ENCODE results near the gene FOXC1. TPM values are rescaled to one million over a fixed set of nuclear protein-coding genes. Genes with fewer than 3 reads are reported as not detected.

The FOXC1 gene
- total RNA-seq, 4 donors from 2014 or later = 36.0 to 53.7 (median 50.2) TPM

DNA sequence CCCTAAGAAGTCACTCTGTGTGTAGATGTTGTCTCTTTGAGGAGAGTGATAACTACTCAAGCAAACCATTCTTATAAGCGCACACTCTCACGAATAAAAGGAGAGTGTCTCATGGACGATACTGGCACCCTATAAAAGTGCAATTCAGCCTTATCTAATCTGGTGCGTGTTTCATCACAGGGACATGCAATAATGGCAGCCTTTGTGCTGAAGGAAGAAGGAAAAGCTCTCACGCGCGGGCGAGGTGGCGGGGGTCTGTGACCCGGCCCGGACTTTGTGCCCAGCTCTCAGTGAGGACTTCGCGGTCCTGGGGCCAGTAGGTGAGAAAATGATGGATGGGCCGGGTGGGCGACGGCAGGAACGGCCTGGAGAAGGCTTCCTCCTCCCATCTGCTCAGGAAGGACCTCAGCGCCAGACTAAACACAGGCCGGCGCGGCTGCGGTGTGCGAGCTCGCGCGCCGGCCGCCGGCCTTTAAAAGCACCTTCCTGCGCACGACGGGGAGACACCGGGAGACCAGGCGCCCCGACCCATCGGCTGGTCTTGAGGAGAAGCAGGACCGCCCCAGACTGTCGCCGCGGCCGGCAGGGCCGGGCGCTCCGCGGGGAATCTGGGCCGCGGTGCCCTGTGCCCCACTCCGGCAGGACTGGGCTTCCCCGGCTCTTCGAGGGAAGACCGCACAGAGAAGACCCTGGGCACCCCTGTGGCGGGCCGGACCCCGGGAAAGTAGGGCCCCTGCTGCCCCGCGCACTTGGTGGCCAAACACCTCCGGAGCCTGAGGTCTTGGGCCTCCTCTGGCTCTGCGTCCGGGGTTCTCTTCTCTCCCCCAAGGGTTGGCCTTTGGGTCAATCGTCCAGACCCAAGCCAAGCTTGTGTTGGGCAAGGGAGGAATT lies 8.3 kb upstream of the FOXC1 start:
- Histone ChIP-seq H3K4me3 (no peak overlapping the region), H3K4me1 (peaks cover 0 to 29% (median 13%) of the 10 kb centered on the region in 4 donors), H3K27ac (no peak overlapping the region), H3K27me3 (peaks cover 0 to 79% of the 10 kb centered on the region in 2 donors), H3K9me3 (no peaks in the 10 kb centered on the region), H3K36me3 (no peaks in the 10 kb centered on the region)
- 53% methylated on average over 38 to 40 of the region's 60 CpGs for WGBS, 2 donors
- no peak for DNase-seq (ENCODE audit: low spot score in 2 of 2)
- no peak for TF ChIP-seq EP300 (IDR thresholded peaks at IDR 0.05)
- TF ChIP-seq, protein P1, sequence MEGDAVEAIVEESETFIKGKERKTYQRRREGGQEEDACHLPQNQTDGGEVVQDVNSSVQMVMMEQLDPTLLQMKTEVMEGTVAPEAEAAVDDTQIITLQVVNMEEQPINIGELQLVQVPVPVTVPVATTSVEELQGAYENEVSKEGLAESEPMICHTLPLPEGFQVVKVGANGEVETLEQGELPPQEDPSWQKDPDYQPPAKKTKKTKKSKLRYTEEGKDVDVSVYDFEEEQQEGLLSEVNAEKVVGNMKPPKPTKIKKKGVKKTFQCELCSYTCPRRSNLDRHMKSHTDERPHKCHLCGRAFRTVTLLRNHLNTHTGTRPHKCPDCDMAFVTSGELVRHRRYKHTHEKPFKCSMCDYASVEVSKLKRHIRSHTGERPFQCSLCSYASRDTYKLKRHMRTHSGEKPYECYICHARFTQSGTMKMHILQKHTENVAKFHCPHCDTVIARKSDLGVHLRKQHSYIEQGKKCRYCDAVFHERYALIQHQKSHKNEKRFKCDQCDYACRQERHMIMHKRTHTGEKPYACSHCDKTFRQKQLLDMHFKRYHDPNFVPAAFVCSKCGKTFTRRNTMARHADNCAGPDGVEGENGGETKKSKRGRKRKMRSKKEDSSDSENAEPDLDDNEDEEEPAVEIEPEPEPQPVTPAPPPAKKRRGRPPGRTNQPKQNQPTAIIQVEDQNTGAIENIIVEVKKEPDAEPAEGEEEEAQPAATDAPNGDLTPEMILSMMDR (IDR thresholded peaks at IDR 0.05) = no peak
- TF ChIP-seq POLR2A (IDR thresholded peaks at IDR 0.05) = no peak

DNA sequence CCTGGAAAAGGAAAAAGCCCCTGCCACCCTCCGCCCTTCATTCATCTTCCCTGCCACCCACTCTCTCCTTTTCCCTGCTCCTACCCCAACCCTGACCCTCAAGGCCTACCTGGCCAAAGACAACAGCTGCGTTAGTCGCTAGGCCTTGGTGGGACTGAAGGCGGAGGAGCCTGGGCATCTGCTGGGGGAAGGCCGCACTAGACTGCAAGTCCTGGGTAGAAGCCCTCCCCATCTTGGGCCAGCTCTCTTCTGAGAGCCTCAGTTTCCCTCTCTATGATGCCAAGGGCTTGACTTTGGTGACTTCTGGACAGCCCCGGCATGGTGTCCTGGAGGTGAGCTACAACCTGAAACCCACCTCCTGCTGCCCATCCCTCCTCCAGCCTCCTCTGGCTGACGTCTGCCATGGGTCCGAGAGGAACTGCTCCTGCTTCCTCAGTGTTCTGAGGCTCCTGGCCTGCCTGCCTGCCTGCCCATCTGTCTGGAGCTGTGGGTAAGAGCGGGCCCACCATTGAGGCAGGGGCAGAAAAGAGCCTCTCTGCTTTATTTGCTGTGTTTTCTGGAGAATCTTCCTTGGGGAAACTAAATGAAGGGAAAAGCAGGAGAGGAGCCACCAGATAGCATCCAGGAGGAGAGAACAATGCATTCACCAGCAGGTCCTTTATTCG lies 7.5 kb upstream of the FOXC1 start:
- H3K4me1 ChIP-seq = peaks cover 0 to 35% (median 12%) of the 10 kb centered on the region in 4 donors
- H3K27ac ChIP-seq = no peak overlapping the region
- no peak overlapping the region for H3K4me3 ChIP-seq
- DNase-seq (ENCODE audit: low spot score in 2 of 2) = no peak
- no peaks in the 10 kb centered on the region for H3K36me3 ChIP-seq
- WGBS, 2 donors = 85 to 97% methylated on average over 10 of the region's 10 CpGs
- peaks cover 0 to 80% of the 10 kb centered on the region in 2 donors for H3K27me3 ChIP-seq
- TF ChIP-seq POLR2A (IDR thresholded peaks at IDR 0.05) = no peak
- TF ChIP-seq EP300 (IDR thresholded peaks at IDR 0.05) = no peak
- TF ChIP-seq, protein P1 (IDR thresholded peaks at IDR 0.05) = no peak
- no peaks in the 10 kb centered on the region for H3K9me3 ChIP-seq

DNA sequence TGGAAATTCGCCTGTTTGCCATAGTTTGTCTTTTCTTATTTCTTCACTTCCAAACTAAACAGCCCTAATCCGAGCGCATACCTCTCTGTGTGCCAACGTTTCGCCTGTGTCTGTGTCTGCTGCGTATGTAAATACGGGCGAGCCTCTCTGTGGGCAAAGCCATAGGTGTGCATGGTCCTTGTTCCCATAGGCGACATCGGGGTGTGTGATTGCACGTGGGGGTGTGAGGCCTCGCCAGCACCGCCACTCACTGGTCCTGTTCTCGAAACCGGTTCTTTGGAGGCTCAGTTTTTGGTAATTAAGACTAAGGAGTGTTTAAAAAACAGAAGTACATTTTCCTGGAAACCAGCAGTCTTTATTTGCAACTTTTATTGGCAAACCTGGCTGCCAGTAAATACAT lies 6.0 kb upstream of the FOXC1 start:
- TF ChIP-seq POLR2A (IDR thresholded peaks at IDR 0.05) = no peak
- TF ChIP-seq, protein P1 (IDR thresholded peaks at IDR 0.05) = no peak
- no peak overlapping the region for H3K27ac ChIP-seq
- peaks cover 0 to 51% (median 12%) of the 10 kb centered on the region in 4 donors for H3K4me1 ChIP-seq
- H3K4me3 ChIP-seq = no peak overlapping the region
- H3K27me3 ChIP-seq = peaks cover 0 to 90% of the 10 kb centered on the region in 2 donors
- H3K36me3 ChIP-seq = no peaks in the 10 kb centered on the region
- H3K9me3 ChIP-seq = no peaks in the 10 kb centered on the region
- DNase-seq (ENCODE audit: low spot score in 2 of 2) = no peak
- WGBS, 2 donors = 68 to 83% methylated on average over 15 of the region's 15 CpGs

DNA sequence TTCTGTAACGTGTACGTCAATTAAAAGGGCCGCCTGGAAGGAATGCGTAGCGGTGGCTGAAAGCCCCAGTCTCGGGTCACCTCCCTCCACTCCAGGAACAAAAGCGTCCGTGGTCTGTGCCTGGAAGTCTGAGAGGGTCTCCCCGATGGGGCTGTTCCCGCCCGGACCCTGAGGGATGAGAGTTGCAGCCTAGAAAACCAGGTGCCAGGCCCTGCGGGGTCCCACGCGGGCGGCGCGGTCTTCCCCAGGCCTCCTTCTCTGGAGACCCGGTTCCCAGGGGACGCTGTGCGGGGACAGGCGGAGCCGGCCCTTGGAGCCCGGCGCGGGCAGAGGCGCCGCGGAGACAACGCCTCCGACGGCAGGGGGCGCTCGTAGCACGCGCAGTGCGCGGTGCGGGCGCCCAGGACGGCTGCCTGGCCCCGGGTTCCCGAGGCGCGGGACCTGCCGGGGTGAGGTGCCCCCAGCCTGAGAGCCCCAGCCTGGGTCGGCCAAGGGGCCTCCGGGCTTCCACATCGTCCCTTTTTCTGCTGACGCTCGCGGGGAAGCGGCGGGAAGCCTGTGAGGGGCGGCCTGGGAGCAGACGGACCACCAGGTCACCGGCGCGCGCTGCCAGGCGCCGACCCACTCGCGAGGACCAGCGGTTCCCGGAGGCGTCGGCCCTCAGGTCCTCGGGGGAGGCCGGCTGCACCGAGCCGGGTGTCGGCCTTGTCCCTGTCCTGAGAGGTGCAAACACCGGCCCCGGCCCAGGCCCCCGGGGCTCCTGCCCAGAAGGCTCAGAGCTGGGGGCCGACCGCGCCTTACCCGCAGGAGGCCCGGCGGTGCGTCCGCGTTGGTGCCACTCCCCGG lies 5.3 kb upstream of the FOXC1 start:
- TF ChIP-seq, protein P1 (IDR thresholded peaks at IDR 0.05) = peak; percentile 94 to 99 (median 95)
- TF ChIP-seq POLR2A (IDR thresholded peaks at IDR 0.05) = no peak
- Histone ChIP-seq H3K4me3 (peak overlapping the region; percentile 34 to 59 (median 42)), H3K9me3 (no peaks in the 10 kb centered on the region), H3K4me1 (peaks cover 0 to 57% (median 14%) of the 10 kb centered on the region in 4 donors), H3K27ac (peak overlapping the region in 1 of 4 donors; percentile 55), H3K36me3 (no peaks in the 10 kb centered on the region), H3K27me3 (peaks cover 0 to 90% of the 10 kb centered on the region in 2 donors)
- no peak for DNase-seq (ENCODE audit: low spot score in 2 of 2)
- 4% methylated on average over 17 to 40 of the region's 85 CpGs for WGBS, 2 donors

Measured in tibial nerve (tissue), 4 donors.